Measurements from ENCODE around the gene MKRN2. TPM values are rescaled to one million over a fixed set of nuclear protein-coding genes. Genes with fewer than 3 reads are reported as not detected.
"Not testable (repeated sequence)": the region's sequence is repeated elsewhere in the genome, so short reads cannot be mapped to it uniquely, and the experiment has no call there.

Gene MKRN2
- total RNA-seq, 1 experiment from 2014 or later = 47.8 TPM

GRCh38 chr3:12630292-12630691 is 73.4 kb downstream of the MKRN2 start:
- no peak for DNase-seq (ENCODE audit: low spot score)

GRCh38 chr3:12630843-12631242 is 74.0 kb downstream of the MKRN2 start:
- DNase-seq (ENCODE audit: low spot score) = not testable (repeated sequence)

GRCh38 chr3:12632523-12632922 is 75.6 kb downstream of the MKRN2 start:
- no peak for DNase-seq (ENCODE audit: low spot score)

GRCh38 chr3:12633108-12633507 is 76.2 kb downstream of the MKRN2 start:
- no peak for DNase-seq (ENCODE audit: low spot score)

Other genes starting within 250 kb of the MKRN2 start
- gene TSEN2, start 72.6 kb upstream of the MKRN2 start, total RNA-seq (2014; rRNA removed; shearing (Covaris generic)) = 27.3 and 29.9 TPM in 2 replicates
- gene MKRN2OS, start 11.6 kb upstream of the MKRN2 start, total RNA-seq (2014; rRNA removed; shearing (Covaris generic)) = not detected in 2 replicates
- gene RAF1, start 107.0 kb downstream of the MKRN2 start, total RNA-seq (2014; rRNA removed; shearing (Covaris generic)) = 115 and 133 TPM in 2 replicates
- gene TMEM40, start 202.2 kb downstream of the MKRN2 start, total RNA-seq (2014; rRNA removed; shearing (Covaris generic)) = 2.9 TPM in 1 of 2 replicates, not detected in the other
- gene CAND2, start 239.6 kb downstream of the MKRN2 start, total RNA-seq (2014; rRNA removed; shearing (Covaris generic)) = 2.0 and 2.8 TPM in 2 replicates

Data from A172 (cell line).